IgD-negative memory B cell (primary cell): ENCODE data around the gene PLAAT5. TPM values are rescaled to one million over a fixed set of nuclear protein-coding genes. Genes with fewer than 3 reads are reported as not detected.

Experiments
- H3K27ac Mint-ChIP-seq, 3 donors: one replicate each; pipeline ENCODE4 v1.8.0; 2020 to 2022; ENCODE audit warnings: mild to moderate bottlenecking in 3 of 3, mixed read lengths in 3 of 3, moderate library complexity in 1 of 3
- H3K27me3 Mint-ChIP-seq: one replicate; pipeline ENCODE4 v1.8.0; 2021; ENCODE audit warnings: mixed read lengths
- H3K36me3 Mint-ChIP-seq: one replicate; pipeline ENCODE4 v1.8.0; 2020; ENCODE audit warnings: mild to moderate bottlenecking, mixed read lengths
- H3K4me1 Mint-ChIP-seq, 3 donors: one replicate each; pipeline ENCODE4 v1.8.0; 2020 to 2022; ENCODE audit warnings: mixed read lengths in 3 of 3, mild to moderate bottlenecking in 1 of 3
- H3K4me3 Mint-ChIP-seq, 4 donors: one replicate each; pipeline ENCODE4 v1.8.0; 2020 to 2022; ENCODE audit warnings: mild to moderate bottlenecking in 4 of 4, mixed read lengths in 4 of 4, moderate library complexity in 3 of 4
- H3K9me3 Mint-ChIP-seq, 3 donors: one replicate each; pipeline ENCODE4 v1.8.0; 2020 to 2021; ENCODE audit warnings: mixed read lengths in 3 of 3, mild to moderate bottlenecking in 1 of 3
- polyA plus RNA-seq: library from polyadenylated mRNA; unstranded; fragments of 300-500 nt; fragmentation: Illumina TruSeq; gene quantifications from one replicate; pipeline ENCODE4 v1.2.3, GENCODE V29; 2021

PLAAT5 gene
- polyA plus RNA-seq, 1 donor from 2014 or later: not detected

- peaks cover 4% of the 10 kb centered on the region for H3K27me3 Mint-ChIP-seq
- H3K4me3 Mint-ChIP-seq: no peak overlapping the region
- H3K36me3 Mint-ChIP-seq: no peaks in the 10 kb centered on the region
- peaks cover 0 to 5% (median 0%) of the 10 kb centered on the region in 3 donors for H3K9me3 Mint-ChIP-seq
- H3K27ac Mint-ChIP-seq: no peak overlapping the region
- H3K4me1 Mint-ChIP-seq: peaks cover 11 to 24% (median 12%) of the 10 kb centered on the region in 3 donors
Observed at GRCh38 chr11:63527667-63528066, 36.7 kb upstream of the PLAAT5 start.

DNA sequence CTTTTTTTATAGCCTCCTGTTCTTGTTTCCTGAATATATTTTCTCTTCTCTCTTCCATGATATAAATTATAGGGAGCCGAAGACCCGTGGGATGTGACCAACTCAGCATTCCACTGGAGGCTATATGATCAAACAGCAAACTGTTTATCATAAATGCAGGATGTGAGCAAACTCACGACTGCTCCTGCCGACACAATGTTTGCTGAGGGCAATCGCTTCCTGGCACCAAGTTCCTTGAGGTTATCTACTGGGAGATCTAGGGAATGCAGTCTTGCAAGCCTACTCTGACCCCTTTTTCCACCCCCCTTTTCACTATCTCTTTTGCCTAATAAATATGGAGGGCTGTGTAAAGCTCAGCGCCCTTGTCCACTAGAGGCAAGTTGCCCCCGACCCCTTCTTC lies 32.2 kb upstream of the PLAAT5 start:
- peaks cover 0 to 4% (median 0%) of the 10 kb centered on the region in 3 donors for H3K4me1 Mint-ChIP-seq
- peaks cover 2 to 19% (median 14%) of the 10 kb centered on the region in 3 donors for H3K9me3 Mint-ChIP-seq
- H3K4me3 Mint-ChIP-seq: no peak overlapping the region
- H3K27ac Mint-ChIP-seq: no peak overlapping the region
- H3K36me3 Mint-ChIP-seq: no peaks in the 10 kb centered on the region
- peaks cover 7% of the 10 kb centered on the region for H3K27me3 Mint-ChIP-seq

- Mint-ChIP-seq H3K9me3 (peaks cover 2 to 19% (median 14%) of the 10 kb centered on the region in 3 donors), H3K27ac (no peak overlapping the region), H3K36me3 (no peaks in the 10 kb centered on the region), H3K4me3 (no peak overlapping the region), H3K27me3 (peaks cover 5% of the 10 kb centered on the region), H3K4me1 (peaks cover 0 to 4% (median 0%) of the 10 kb centered on the region in 3 donors)
Observed at GRCh38 chr11:63521896-63522295, 30.9 kb upstream of the PLAAT5 start.

DNA sequence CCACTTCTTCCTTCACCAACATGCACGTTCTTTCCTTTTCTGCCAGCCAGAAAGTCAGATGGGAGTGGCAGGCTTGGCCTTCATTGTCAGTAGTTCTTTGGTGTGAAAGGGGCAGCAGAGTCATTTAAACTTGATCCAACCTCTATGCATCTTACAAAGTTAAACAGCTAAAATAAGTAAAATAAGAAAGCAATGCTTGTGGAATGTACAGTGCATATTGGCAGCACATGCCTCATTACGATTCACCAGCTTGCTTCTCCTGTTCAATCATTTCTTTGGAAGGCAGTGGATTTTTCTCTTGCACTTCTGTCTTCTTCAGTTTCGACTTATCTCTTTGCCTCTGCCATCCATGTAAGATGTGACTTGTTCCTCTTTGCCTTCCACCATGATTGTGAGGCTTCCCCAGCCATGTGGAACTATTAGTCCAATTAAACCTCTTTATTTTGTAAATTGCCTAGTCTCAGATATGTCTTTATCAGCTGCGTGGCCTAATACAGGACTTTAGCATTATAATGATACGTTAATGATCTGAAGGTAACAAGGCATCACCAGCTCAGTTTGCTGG lies 29.7 kb upstream of the PLAAT5 start:
- Mint-ChIP-seq H3K9me3 (peaks cover 2 to 19% (median 14%) of the 10 kb centered on the region in 3 donors), H3K4me3 (no peak overlapping the region), H3K4me1 (peaks cover 0 to 4% (median 0%) of the 10 kb centered on the region in 3 donors), H3K36me3 (no peaks in the 10 kb centered on the region), H3K27me3 (peaks cover 5% of the 10 kb centered on the region), H3K27ac (no peak overlapping the region)

- Mint-ChIP-seq H3K4me1 (peaks cover 0 to 4% (median 0%) of the 10 kb centered on the region in 3 donors), H3K27ac (no peak overlapping the region), H3K27me3 (peaks cover 2% of the 10 kb centered on the region), H3K36me3 (no peaks in the 10 kb centered on the region), H3K4me3 (no peak overlapping the region), H3K9me3 (peaks cover 2 to 17% (median 14%) of the 10 kb centered on the region in 3 donors)
Observed at GRCh38 chr11:63518548-63518947, 27.6 kb upstream of the PLAAT5 start.

DNA sequence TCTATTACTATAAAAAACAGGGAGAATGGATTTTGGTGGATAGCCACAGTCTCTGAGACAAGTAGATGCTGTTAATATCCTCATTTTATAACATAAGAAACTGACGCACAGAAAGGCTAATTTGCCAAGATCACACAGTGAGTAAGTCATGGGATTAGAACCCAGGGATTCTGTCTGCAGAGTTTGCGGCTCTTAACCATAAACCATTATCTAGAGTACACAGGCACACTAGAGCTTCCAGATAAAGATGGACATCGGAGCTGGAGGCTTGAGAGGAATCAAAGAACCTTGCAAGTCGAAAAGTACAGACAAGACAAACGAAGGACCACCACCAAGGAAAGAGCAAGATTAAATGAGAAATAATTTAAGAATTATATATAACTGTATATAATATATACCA lies 26.2 kb upstream of the PLAAT5 start:
- Mint-ChIP-seq H3K36me3 (no peaks in the 10 kb centered on the region), H3K4me3 (no peak overlapping the region), H3K4me1 (peaks cover 0 to 4% (median 0%) of the 10 kb centered on the region in 3 donors)

GRCh38 chr11:63516109-63516508 lies 25.1 kb upstream of the PLAAT5 start:
- Mint-ChIP-seq H3K27ac (no peak overlapping the region), H3K27me3 (peaks cover under 1% of the 10 kb centered on the region), H3K4me1 (peaks cover 0 to 4% (median 0%) of the 10 kb centered on the region in 3 donors), H3K9me3 (peaks cover 2 to 14% (median 10%) of the 10 kb centered on the region in 3 donors), H3K4me3 (no peak overlapping the region), H3K36me3 (no peaks in the 10 kb centered on the region)

More for the DNA sequence above, 26.2 kb upstream of the PLAAT5 start:
- H3K9me3 Mint-ChIP-seq: peaks cover 2 to 14% (median 10%) of the 10 kb centered on the region in 3 donors
- no peaks in the 10 kb centered on the region for H3K27me3 Mint-ChIP-seq
- H3K27ac Mint-ChIP-seq: no peak overlapping the region

DNA sequence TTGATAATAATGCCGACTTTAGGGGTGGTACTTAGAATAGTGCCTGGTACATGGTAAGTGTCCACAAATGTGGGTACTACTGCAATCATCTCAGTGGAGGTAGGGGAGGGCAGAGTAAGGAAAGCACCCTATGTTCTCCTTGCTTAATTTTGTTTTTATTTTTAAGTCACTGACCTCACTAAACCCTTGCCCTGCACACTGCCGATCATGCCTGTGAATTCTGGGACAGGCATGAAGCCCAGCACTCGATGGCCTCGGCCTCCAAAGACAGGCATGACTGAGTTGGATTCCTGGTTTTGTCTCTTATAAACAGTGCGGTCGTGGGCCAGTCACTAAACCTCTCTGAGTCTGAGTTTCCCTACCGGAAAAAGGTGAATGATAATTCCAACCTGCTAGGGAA lies 21.8 kb upstream of the PLAAT5 start:
- Mint-ChIP-seq H3K36me3 (no peaks in the 10 kb centered on the region), H3K4me3 (no peak overlapping the region), H3K9me3 (no peaks in the 10 kb centered on the region), H3K4me1 (no peaks in the 10 kb centered on the region), H3K27ac (peak overlapping the region in 1 of 3 donors; percentile 80), H3K27me3 (peaks cover 5% of the 10 kb centered on the region)

DNA sequence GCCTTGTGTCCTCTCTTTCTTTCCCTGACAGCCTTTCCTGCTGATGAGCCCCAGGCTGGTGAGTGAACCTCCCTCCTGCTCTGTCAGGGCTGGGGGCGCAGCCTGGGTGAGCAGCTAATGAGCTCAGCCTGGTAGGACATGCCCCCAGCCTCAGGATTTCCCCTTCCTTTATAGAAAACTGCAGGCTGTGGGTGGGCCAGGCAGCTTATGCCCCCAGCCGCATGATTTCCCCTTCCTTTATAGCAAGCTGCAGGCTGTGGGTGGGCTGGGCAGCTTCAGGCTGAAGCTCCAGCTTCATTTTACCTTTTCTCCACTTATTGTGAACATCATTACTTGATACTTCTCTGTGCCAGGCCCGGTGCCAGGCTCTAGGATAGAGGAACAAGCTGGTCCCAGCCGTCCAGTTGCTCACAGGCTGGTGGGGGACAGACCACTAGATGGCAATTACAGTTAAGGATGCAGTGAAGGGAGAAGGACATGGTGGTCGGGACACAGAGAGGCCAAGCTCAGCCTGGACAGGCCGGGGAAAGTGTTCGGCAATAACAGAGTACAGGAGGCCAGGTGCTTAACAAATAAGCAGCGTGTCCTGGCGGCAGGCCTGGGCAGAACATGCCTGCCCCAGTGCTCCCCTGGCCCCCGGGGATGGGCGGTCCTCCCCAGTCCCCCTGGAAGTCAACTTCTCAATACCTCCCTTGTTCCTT lies 20.2 kb upstream of the PLAAT5 start:
- Mint-ChIP-seq H3K27me3 (peaks cover 11% of the 10 kb centered on the region), H3K4me1 (no peaks in the 10 kb centered on the region), H3K36me3 (no peaks in the 10 kb centered on the region), H3K27ac (no peak overlapping the region), H3K9me3 (no peaks in the 10 kb centered on the region), H3K4me3 (no peak overlapping the region)

- Mint-ChIP-seq H3K4me1 (no peaks in the 10 kb centered on the region), H3K4me3 (no peak overlapping the region), H3K27me3 (peaks cover 13% of the 10 kb centered on the region), H3K9me3 (no peaks in the 10 kb centered on the region), H3K36me3 (no peaks in the 10 kb centered on the region), H3K27ac (no peak overlapping the region)
Observed at GRCh38 chr11:63510360-63511047, 19.5 kb upstream of the PLAAT5 start.

GRCh38 chr11:63508745-63509144 lies 17.8 kb upstream of the PLAAT5 start:
- peaks cover 0 to 2% (median 0%) of the 10 kb centered on the region in 3 donors for H3K9me3 Mint-ChIP-seq
- no peak overlapping the region for H3K4me3 Mint-ChIP-seq
- peaks cover 13% of the 10 kb centered on the region for H3K27me3 Mint-ChIP-seq
- H3K27ac Mint-ChIP-seq: no peak overlapping the region
- no peaks in the 10 kb centered on the region for H3K36me3 Mint-ChIP-seq
- no peaks in the 10 kb centered on the region for H3K4me1 Mint-ChIP-seq

DNA sequence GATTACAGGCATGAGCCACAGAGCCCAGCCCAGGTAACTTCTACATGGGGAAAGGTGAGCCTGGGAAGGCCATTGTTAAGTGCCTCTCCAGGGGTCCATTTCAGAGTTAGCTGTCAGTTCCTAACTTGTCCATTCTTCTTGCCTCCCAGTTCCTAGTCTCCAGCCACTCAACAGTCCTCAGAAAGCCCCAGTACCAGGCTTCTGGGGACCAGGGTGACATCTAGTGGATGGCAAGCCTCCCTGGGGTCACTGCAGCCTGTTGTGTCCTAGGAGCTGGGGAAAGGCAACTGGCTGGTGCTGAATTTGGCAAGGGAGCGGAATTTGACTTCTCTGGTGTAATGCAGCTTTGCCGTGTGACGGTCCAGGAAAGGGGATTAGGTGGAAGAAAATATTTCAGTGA lies 17.0 kb upstream of the PLAAT5 start:
- H3K27me3 Mint-ChIP-seq: peaks cover 13% of the 10 kb centered on the region
- no peaks in the 10 kb centered on the region for H3K4me1 Mint-ChIP-seq
- H3K27ac Mint-ChIP-seq: no peak overlapping the region
- H3K36me3 Mint-ChIP-seq: no peaks in the 10 kb centered on the region
- peaks cover 0 to 2% (median 0%) of the 10 kb centered on the region in 3 donors for H3K9me3 Mint-ChIP-seq
- H3K4me3 Mint-ChIP-seq: no peak overlapping the region

DNA sequence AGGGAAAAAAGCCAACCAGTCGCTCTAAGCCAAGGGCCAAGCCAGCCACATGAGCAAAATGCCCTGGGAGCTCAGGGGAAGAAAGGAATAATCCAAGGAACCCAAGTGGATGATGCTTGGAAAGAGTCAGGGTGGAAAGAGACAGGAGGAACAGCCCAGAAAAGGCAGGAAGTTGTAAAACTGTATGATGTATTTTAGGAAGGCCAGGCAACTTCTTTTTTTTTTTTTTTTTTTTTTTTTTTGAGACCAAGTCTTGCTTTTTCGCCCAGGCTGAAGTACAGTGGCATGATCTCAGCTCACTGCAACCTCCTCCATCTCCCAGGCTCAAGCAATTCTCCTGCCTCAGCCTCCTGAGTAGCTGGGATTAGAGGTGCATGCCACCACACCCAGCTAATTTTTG lies 16.5 kb upstream of the PLAAT5 start:
- Mint-ChIP-seq H3K4me1 (no peaks in the 10 kb centered on the region), H3K36me3 (no peaks in the 10 kb centered on the region), H3K27me3 (peaks cover 13% of the 10 kb centered on the region), H3K9me3 (peaks cover 0 to 2% (median 0%) of the 10 kb centered on the region in 3 donors), H3K27ac (no peak overlapping the region), H3K4me3 (no peak overlapping the region)

- Mint-ChIP-seq H3K36me3 (no peaks in the 10 kb centered on the region), H3K4me3 (no peak overlapping the region), H3K4me1 (no peaks in the 10 kb centered on the region), H3K27ac (no peak overlapping the region), H3K27me3 (peaks cover 13% of the 10 kb centered on the region), H3K9me3 (peaks cover 0 to 2% (median 0%) of the 10 kb centered on the region in 3 donors)
Observed at GRCh38 chr11:63506876-63507275, 15.9 kb upstream of the PLAAT5 start.

DNA sequence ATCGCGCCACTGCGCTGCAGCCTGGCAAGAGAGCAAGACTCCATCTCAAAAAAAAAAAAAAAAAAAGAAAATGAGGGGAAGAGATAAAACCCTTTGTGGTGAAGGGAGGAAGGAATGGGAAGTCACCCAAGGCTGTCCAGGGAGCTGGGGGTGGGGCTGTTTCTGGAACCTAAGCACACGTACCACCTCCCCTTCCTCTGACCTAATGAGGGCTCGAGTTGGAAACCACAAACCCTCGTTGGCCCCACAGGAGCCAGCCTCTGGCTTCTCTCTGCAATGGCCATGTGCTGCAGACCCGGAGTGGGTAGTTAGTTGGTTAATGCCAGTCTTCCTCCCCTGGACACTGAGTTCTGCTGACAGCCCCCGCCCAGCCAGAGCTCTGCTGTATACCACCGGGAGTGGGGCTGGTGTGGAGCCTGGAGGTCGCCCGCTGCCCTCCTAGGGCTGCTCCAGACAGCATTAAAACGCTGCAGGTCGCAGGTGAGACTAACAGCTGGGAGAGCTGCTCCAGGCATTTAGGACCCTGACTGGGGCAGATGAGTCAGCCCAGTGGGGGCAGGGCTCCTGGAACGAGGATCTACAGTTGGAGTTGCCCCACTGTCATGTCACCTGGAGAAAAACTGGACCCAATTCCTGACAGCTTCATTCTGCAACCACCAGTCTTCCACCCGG lies 15.0 kb upstream of the PLAAT5 start, which contains the start of gene LGALS12:
LGALS12 (plus strand) TSS at position 228 of the 672 bp plus-strand sequence; CDS start at position 603, 375 bp downstream.
- Mint-ChIP-seq H3K4me1 (no peaks in the 10 kb centered on the region), H3K9me3 (peaks cover 0 to 2% (median 2%) of the 10 kb centered on the region in 3 donors), H3K27me3 (peaks cover 11% of the 10 kb centered on the region), H3K27ac (no peak within 1 kb of the TSS), H3K4me3 (no peak within 1 kb of the TSS), H3K36me3 (no peaks in the 10 kb centered on the region)
